Natural killer cell (primary cell): ENCODE data around the gene CRYGN. TPM values are rescaled to one million over a fixed set of nuclear protein-coding genes. Genes with fewer than 3 reads are reported as not detected.

Experiments used
- ATAC-seq, 3 donors: fragments of 150-1000 bp in 2 of 3; fragments of 200-7000 bp in 1 of 3; cut with Tn5 transposase; 1 replicate in 1 of 3; 2 replicates in 2 of 3; pipeline ENCODE4 v1.10.0; 2021; ENCODE audit warnings: mild to moderate bottlenecking in 2 of 3, moderate library complexity in 2 of 3
- DNase-seq, 2 donors: peaks; one replicate each; pipeline versions ENCODE4 v3.0.0 to v3.0.0-alpha.2; 2013 to 2021; ENCODE audit warnings: mixed read lengths in 1 of 2
- H3K27ac ChIP-seq: one replicate; pipeline ENCODE4 v1.5.1; 2013; ENCODE audit warnings: mild to moderate bottlenecking, low read length
- H3K27me3 ChIP-seq: one replicate; pipeline ENCODE4 v1.6.1; 2013; ENCODE audit warnings: low read length; ENCODE audit not compliant: control insufficient read depth, insufficient read depth
- H3K36me3 ChIP-seq: one replicate; pipeline ENCODE4 v1.6.1; 2013; ENCODE audit warnings: low read length; ENCODE audit not compliant: control insufficient read depth, insufficient read depth
- H3K4me1 ChIP-seq: one replicate; pipeline ENCODE4 v1.6.1; 2013; ENCODE audit warnings: low read length; ENCODE audit not compliant: control insufficient read depth, insufficient read depth
- H3K4me3 ChIP-seq: one replicate; pipeline ENCODE4 v1.5.1; 2013; ENCODE audit warnings: low read length
- H3K9me3 ChIP-seq: one replicate; pipeline ENCODE4 v1.6.1; 2013; ENCODE audit warnings: low read length; ENCODE audit not compliant: control insufficient read depth, insufficient read depth
- H3K27ac Mint-ChIP-seq, 2 donors: one replicate each; pipeline ENCODE4 v1.8.0; 2022; ENCODE audit warnings: mild to moderate bottlenecking in 2 of 2, mixed read lengths in 2 of 2, moderate library complexity in 1 of 2
- H3K27me3 Mint-ChIP-seq, 2 donors: one replicate each; pipeline ENCODE4 v1.8.0; 2022; ENCODE audit warnings: low read depth in 2 of 2, mixed read lengths in 2 of 2
- H3K36me3 Mint-ChIP-seq: one replicate; pipeline ENCODE4 v1.8.0; 2022; ENCODE audit warnings: mixed read lengths
- H3K4me1 Mint-ChIP-seq, 2 donors: one replicate each; pipeline ENCODE4 v1.8.0; 2022; ENCODE audit warnings: mixed read lengths in 2 of 2
- H3K4me3 Mint-ChIP-seq: one replicate; pipeline ENCODE4 v1.8.0; 2022; ENCODE audit warnings: mild to moderate bottlenecking, moderate library complexity, mixed read lengths
- H3K9me3 Mint-ChIP-seq, 2 donors: one replicate each; pipeline ENCODE4 v1.8.0; 2022; ENCODE audit warnings: mixed read lengths in 2 of 2
- WGBS: methylation state at CpG from one replicate; pipeline ENCODE4 v1.1.7; 2013; ENCODE audit warnings: missing lambda C conversion rate; ENCODE audit not compliant: insufficient coverage; 5-methylcytosine and 5-hydroxymethylcytosine counted together
- intact Hi-C: fragments of 100-400 bp; cut with micrococcal nuclease; formaldehyde crosslinking; loops from one replicate; pipeline ENCODE4 v1.14.2; 2022
- total RNA-seq, 4 donors: library from RNA; stranded (reverse); fragments of 120-200 nt in 1 of 4; gene quantifications; one replicate each; pipeline versions ENCODE4 v1.2.3 to v1.2.4, GENCODE V29; 2013 to 2022
- TF ChIP-seq, protein P1 (sequence below): fragments of 200-600 bp; IDR thresholded peaks from one replicate; pipeline ENCODE4 v1.8.0; 2022; ENCODE audit warnings: antibody characterized with exemption

CRYGN gene
- total RNA-seq, 3 donors from 2014 or later (not counting 1 experiment from before 2014, with no cell fraction given) = not detected

DNA sequence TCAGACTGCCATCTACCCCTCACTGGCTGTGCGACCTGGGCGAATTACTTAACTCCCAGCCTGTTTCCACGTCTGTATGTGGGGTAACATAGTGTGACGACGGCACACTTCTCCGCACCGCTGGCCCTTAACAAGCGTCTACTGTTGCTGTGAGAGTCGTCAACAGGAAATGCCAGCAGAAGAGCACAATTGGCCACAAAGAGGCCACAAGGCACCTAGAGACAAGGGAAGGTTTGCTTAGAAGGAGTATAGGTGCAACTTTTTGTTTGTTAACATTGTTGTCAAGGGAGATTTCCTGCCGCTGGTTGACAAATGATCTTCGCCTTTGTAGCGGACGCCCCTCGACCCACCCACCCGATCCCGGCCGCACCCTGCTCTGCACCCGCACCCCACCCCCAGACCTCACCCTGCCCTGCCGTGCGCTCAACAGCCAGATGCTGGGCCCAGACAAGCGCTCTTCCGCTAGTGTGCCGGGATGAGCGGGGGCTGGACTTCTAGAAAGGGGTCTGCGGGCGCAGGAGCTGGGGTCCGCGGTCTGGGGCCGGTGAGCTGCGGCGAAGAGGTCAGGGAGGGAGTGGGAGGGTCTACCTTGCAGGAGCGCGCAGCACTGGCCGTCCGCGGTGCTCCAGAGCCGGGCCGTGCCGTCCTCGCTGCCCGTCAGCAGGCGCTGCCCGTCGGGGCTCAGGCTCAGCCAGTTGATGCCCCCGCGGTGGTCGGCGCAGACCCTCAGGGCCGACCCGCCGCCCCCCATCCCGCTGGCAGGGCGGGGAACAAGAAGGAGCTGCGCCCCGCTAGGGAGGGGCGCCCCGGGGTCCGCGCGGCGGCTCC, 30.9 kb downstream of the CRYGN start:
- H3K27me3 Mint-ChIP-seq = peaks cover 34 to 38% of the 10 kb centered on the region in 2 donors
- TF ChIP-seq, protein P1, sequence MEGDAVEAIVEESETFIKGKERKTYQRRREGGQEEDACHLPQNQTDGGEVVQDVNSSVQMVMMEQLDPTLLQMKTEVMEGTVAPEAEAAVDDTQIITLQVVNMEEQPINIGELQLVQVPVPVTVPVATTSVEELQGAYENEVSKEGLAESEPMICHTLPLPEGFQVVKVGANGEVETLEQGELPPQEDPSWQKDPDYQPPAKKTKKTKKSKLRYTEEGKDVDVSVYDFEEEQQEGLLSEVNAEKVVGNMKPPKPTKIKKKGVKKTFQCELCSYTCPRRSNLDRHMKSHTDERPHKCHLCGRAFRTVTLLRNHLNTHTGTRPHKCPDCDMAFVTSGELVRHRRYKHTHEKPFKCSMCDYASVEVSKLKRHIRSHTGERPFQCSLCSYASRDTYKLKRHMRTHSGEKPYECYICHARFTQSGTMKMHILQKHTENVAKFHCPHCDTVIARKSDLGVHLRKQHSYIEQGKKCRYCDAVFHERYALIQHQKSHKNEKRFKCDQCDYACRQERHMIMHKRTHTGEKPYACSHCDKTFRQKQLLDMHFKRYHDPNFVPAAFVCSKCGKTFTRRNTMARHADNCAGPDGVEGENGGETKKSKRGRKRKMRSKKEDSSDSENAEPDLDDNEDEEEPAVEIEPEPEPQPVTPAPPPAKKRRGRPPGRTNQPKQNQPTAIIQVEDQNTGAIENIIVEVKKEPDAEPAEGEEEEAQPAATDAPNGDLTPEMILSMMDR = no peak
- Histone ChIP-seq H3K4me1 (peaks cover 37% of the 10 kb centered on the region), H3K36me3 (no peaks in the 10 kb centered on the region), H3K27me3 (peaks cover 16% of the 10 kb centered on the region), H3K4me3 (peak overlapping the region; percentile 55), H3K9me3 (no peaks in the 10 kb centered on the region), H3K27ac (peak overlapping the region; percentile 94)
- ATAC-seq = peak; percentile 82 to 88 (median 84)
- intact Hi-C loops = no loop called here
- peaks cover 7 to 21% of the 10 kb centered on the region in 2 donors for H3K4me1 Mint-ChIP-seq
- H3K9me3 Mint-ChIP-seq = no peaks in the 10 kb centered on the region
- WGBS = 2% methylated on average over 58 of the region's 61 CpGs
- peak; percentile 58 to 94 for DNase-seq
- H3K36me3 Mint-ChIP-seq = no peaks in the 10 kb centered on the region
- peak overlapping the region; percentile 78 for H3K4me3 Mint-ChIP-seq
- H3K27ac Mint-ChIP-seq = peak overlapping the region; percentile 54 to 87

DNA sequence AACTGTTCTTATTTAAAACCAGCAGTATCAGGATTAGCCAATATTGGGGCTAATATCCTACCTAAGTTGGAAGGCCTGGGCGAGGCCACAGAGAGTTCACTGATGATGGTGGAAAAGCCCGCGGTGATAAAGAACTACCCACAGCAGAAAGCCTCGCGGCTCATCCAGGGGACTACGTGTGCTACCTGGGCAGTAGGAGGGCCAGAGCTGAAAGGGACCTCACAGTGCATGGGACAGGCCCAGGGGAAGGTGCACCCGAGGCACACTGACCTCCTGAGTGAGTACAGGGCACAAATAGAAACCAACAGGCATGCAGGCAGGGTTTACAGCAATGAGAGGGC, 31.5 kb downstream of the CRYGN start:
- H3K4me3 Mint-ChIP-seq = peak overlapping the region; percentile 78
- Histone ChIP-seq H3K27me3 (peaks cover 16% of the 10 kb centered on the region), H3K4me3 (no peak overlapping the region), H3K4me1 (peaks cover 41% of the 10 kb centered on the region), H3K27ac (peak overlapping the region; percentile 84), H3K36me3 (no peaks in the 10 kb centered on the region), H3K9me3 (no peaks in the 10 kb centered on the region)
- no peaks in the 10 kb centered on the region for H3K36me3 Mint-ChIP-seq
- H3K9me3 Mint-ChIP-seq = no peaks in the 10 kb centered on the region
- no peak for DNase-seq
- peaks cover 33 to 34% of the 10 kb centered on the region in 2 donors for H3K27me3 Mint-ChIP-seq
- no peak for ATAC-seq
- H3K4me1 Mint-ChIP-seq = peaks cover 7 to 21% of the 10 kb centered on the region in 2 donors
- H3K27ac Mint-ChIP-seq = peak overlapping the region; percentile 54 to 87
- TF ChIP-seq, protein P1 = no peak
- intact Hi-C loops = no loop called here
- 85% methylated on average over 7 of the region's 7 CpGs for WGBS

DNA sequence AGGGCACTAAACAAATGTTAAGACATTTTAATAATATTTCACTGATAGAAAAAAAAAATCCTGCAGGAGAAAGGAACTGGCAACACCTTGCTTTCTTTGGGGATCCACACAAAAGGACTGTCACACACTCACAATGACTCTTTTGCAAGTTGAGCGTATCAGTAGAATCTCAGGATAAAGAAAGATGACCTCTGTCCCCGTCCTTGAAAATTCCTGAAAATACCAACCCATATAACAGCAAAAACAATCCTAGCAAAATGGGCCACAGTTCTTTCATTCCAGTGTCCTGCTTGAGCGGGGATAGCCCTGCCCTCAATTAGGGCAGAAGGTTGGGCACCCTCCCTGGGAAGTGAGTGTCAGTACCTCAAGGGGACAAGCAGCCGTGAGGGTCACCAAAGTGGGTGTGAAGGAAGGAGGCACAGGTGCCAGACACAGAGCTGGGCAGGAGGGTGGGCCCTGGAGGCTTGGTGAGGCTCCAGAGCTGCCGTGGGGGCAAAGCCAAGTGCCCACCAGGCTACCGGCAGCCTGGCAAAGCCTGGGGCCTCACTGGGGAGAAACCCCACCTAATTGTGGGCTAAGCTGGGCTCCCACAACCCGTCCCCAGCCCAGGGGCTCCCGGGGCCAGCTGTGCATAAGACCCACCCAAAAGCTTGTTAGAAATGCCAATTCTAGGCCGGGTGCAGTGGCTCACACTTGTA, 32.9 kb downstream of the CRYGN start:
- H3K27ac ChIP-seq = no peak overlapping the region
- Mint-ChIP-seq H3K4me3 (no peak overlapping the region), H3K9me3 (no peaks in the 10 kb centered on the region)

More for the DNA sequence above, 32.9 kb downstream of the CRYGN start:
- Mint-ChIP-seq H3K27ac (no peak overlapping the region), H3K27me3 (peaks cover 19 to 24% of the 10 kb centered on the region in 2 donors), H3K36me3 (no peaks in the 10 kb centered on the region), H3K4me1 (peaks cover 7 to 21% of the 10 kb centered on the region in 2 donors)
- TF ChIP-seq, protein P1 = no peak
- Histone ChIP-seq H3K4me1 (peaks cover 41% of the 10 kb centered on the region), H3K27me3 (peaks cover 16% of the 10 kb centered on the region), H3K4me3 (no peak overlapping the region), H3K36me3 (no peaks in the 10 kb centered on the region), H3K9me3 (no peaks in the 10 kb centered on the region)
- intact Hi-C loops = no loop called here
- DNase-seq (no peak), ATAC-seq (no peak)
- 86% methylated on average over 9 of the region's 9 CpGs for WGBS
